Omental fat pad (tissue), 4 donors: Measurements from ENCODE around the gene TC2N. TPM values are rescaled to one million over a fixed set of nuclear protein-coding genes. Genes with fewer than 3 reads are reported as not detected.

ENCODE experiments used
- ATAC-seq: fragments of 150-250 bp; one replicate; pipeline ENCODE4 v1.9.1; 2016; ENCODE audit warnings: mild to moderate bottlenecking, moderate library complexity; ENCODE audit not compliant: low FRiP score
- DNase-seq: peaks from one replicate; pipeline ENCODE4 v3.0.0-alpha.2; 2019; ENCODE audit warnings: low spot score
- CTCF ChIP-seq, 3 donors: fragments of 450-650 bp; IDR thresholded peaks; one replicate each; pipeline ENCODE4 v1.5.1; 2016 to 2017; ENCODE audit warnings: antibody characterized with exemption in 3 of 3, mild to moderate bottlenecking in 3 of 3, moderate library complexity in 2 of 3
- total RNA-seq, 4 donors: library from RNA; depleted of rRNA; stranded (reverse); fragments of >200 nt; gene quantifications; one replicate each; pipeline ENCODE4 v1.1.0, GENCODE V29; 2016

Gene TC2N
- total RNA-seq, 4 donors from 2014 or later, result 26.8 to 106 (median 49.3) TPM

- no peak for DNase-seq
- no peak for TF ChIP-seq CTCF (IDR thresholded peaks at IDR 0.05)
- no peak for ATAC-seq
These were observed 97.2 kb downstream of the TC2N start for GRCh38 chr14:91770185-91770584.

GRCh38 chr14:91755570-91756295 lies 111.6 kb downstream of the TC2N start:
- no peak for DNase-seq
- TF ChIP-seq CTCF (IDR thresholded peaks at IDR 0.05), result no peak
- peak; percentile 69 for ATAC-seq

- no peak for TF ChIP-seq CTCF (IDR thresholded peaks at IDR 0.05)
- DNase-seq, result no peak
- ATAC-seq, result no peak
These were observed 112.5 kb downstream of the TC2N start for GRCh38 chr14:91754819-91755218.

- no peak for ATAC-seq
- DNase-seq, result no peak
- TF ChIP-seq CTCF (IDR thresholded peaks at IDR 0.05), result no peak
These were observed 113.2 kb downstream of the TC2N start for GRCh38 chr14:91754185-91754584.

GRCh38 chr14:91753501-91754128 lies 113.7 kb downstream of the TC2N start:
- no peak for TF ChIP-seq CTCF (IDR thresholded peaks at IDR 0.05)
- ATAC-seq (no peak), DNase-seq (no peak)

- no peak for DNase-seq
- no peak for TF ChIP-seq CTCF (IDR thresholded peaks at IDR 0.05)
- no peak for ATAC-seq
These were observed 114.4 kb downstream of the TC2N start for GRCh38 chr14:91752961-91753360.

GRCh38 chr14:91751719-91752118 lies 115.6 kb downstream of the TC2N start:
- no peak for ATAC-seq

More at GRCh38 chr14:91751719-91752118, 115.6 kb downstream of the TC2N start:
- no peak for TF ChIP-seq CTCF (IDR thresholded peaks at IDR 0.05)
- DNase-seq, result no peak
